ENCODE measurements around the gene PLCH2.

Gene PLCH2

DNA sequence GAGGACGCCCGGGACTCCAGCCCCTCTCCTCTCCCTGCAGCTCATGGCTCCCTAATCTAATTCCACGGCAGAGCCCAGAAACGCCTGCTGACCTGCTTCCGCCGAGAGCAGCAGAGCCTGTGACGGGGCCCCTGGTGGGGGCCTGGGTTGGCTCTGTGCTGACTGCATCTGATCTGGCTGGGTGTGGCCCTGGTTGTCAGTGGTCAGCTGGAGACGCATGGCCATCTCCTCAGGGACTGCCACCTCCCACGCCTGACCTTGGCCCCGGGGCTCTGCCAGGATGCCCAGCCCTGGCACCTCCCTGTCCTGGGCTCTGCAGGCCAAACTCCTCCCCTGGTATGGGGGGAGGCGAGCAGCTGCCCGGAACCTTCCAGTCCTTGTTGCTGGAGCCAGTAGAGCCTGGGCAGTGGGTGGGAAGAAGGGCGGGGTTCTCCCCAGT, 1.1 kb upstream of the PLCH2 start:
- no peaks in the 10 kb centered on the region for H3K79me2 ChIP-seq (ENCODE audit: insufficient read depth, low read length)
- no peak overlapping the region for H3K4me3 ChIP-seq (ENCODE audit: insufficient read depth, low read length, poor library complexity, severe bottlenecking)
- H3K27me3 ChIP-seq (ENCODE audit: low read length): no peaks in the 10 kb centered on the region
- H3K9ac ChIP-seq (ENCODE audit: low read length): no peak overlapping the region
- no peak overlapping the region for H3K27ac ChIP-seq (ENCODE audit: low read depth, low read length)
- no peak overlapping the region for H2AFZ ChIP-seq (ENCODE audit: low read depth, low read length, severe bottlenecking)
- no peaks in the 10 kb centered on the region for H4K20me1 ChIP-seq (ENCODE audit: low read depth, low read length)
- TF ChIP-seq EZH2phosphoT487 (conservative IDR thresholded peaks at IDR 0.05; ENCODE audit: low read length): no peak
- TF ChIP-seq, protein P1, sequence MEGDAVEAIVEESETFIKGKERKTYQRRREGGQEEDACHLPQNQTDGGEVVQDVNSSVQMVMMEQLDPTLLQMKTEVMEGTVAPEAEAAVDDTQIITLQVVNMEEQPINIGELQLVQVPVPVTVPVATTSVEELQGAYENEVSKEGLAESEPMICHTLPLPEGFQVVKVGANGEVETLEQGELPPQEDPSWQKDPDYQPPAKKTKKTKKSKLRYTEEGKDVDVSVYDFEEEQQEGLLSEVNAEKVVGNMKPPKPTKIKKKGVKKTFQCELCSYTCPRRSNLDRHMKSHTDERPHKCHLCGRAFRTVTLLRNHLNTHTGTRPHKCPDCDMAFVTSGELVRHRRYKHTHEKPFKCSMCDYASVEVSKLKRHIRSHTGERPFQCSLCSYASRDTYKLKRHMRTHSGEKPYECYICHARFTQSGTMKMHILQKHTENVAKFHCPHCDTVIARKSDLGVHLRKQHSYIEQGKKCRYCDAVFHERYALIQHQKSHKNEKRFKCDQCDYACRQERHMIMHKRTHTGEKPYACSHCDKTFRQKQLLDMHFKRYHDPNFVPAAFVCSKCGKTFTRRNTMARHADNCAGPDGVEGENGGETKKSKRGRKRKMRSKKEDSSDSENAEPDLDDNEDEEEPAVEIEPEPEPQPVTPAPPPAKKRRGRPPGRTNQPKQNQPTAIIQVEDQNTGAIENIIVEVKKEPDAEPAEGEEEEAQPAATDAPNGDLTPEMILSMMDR (IDR thresholded peaks at IDR 0.05; ENCODE audit: insufficient read depth, low read length, poor library complexity, severe bottlenecking): no peak
- no peaks in the 10 kb centered on the region for H3K9me3 ChIP-seq (ENCODE audit: insufficient read depth, low read length)
- H3K9me2 ChIP-seq (replicated peaks; ENCODE audit: insufficient read depth, low read length): no peaks in the 10 kb centered on the region
- no peaks in the 10 kb centered on the region for H3K36me3 ChIP-seq (ENCODE audit: low read length)
- H3K4me2 ChIP-seq (ENCODE audit: low read depth, low read length, poor library complexity, severe bottlenecking): no peak overlapping the region
- no peaks in the 10 kb centered on the region for H3F3A ChIP-seq (ENCODE audit: insufficient read depth)

DNA sequence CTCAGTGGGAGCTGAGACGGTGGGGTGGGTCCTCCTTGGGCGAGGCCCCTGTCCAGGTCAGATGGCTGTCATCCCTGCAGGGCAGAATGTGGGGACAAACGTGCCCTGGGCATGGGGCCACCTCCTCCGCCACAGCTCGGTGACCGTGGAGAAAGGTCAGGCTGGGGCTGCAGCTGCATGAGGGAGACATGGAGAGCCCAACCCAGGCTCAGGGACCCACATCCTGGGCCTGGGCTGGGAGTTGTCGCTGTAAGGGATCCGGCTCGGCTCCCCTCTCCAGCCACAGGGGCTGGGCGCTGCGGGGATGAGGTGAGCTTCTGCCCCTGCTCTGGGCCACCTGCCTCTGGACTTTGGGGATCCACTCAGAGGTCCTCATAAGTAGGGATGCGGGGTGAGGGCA, 518 bp upstream of the PLCH2 start:
- H3K9ac ChIP-seq (ENCODE audit: low read length): no peak overlapping the region
- no peaks in the 10 kb centered on the region for H3K9me3 ChIP-seq (ENCODE audit: insufficient read depth, low read length)
- H3K27ac ChIP-seq (ENCODE audit: low read depth, low read length): no peak overlapping the region
- no peaks in the 10 kb centered on the region for H3F3A ChIP-seq (ENCODE audit: insufficient read depth)
- H3K79me2 ChIP-seq (ENCODE audit: insufficient read depth, low read length): no peaks in the 10 kb centered on the region
- no peaks in the 10 kb centered on the region for H3K9me2 ChIP-seq (replicated peaks; ENCODE audit: insufficient read depth, low read length)
- no peaks in the 10 kb centered on the region for H4K20me1 ChIP-seq (ENCODE audit: low read depth, low read length)
- no peak for TF ChIP-seq EZH2phosphoT487 (conservative IDR thresholded peaks at IDR 0.05; ENCODE audit: low read length)
- TF ChIP-seq, protein P1 (IDR thresholded peaks at IDR 0.05; ENCODE audit: insufficient read depth, low read length, poor library complexity, severe bottlenecking): no peak
- no peak overlapping the region for H2AFZ ChIP-seq (ENCODE audit: low read depth, low read length, severe bottlenecking)
- H3K27me3 ChIP-seq (ENCODE audit: low read length): no peaks in the 10 kb centered on the region
- no peaks in the 10 kb centered on the region for H3K36me3 ChIP-seq (ENCODE audit: low read length)
- H3K4me3 ChIP-seq (ENCODE audit: insufficient read depth, low read length, poor library complexity, severe bottlenecking): no peak overlapping the region
- H3K4me2 ChIP-seq (ENCODE audit: low read depth, low read length, poor library complexity, severe bottlenecking): no peak overlapping the region

- no peak overlapping the region for H3K4me3 ChIP-seq (ENCODE audit: insufficient read depth, low read length, poor library complexity, severe bottlenecking)
- no peak overlapping the region for H3K9ac ChIP-seq (ENCODE audit: low read length)
- no peak overlapping the region for H3K4me2 ChIP-seq (ENCODE audit: low read depth, low read length, poor library complexity, severe bottlenecking)
- no peaks in the 10 kb centered on the region for H4K20me1 ChIP-seq (ENCODE audit: low read depth, low read length)
- H3F3A ChIP-seq (ENCODE audit: insufficient read depth): no peaks in the 10 kb centered on the region
- H2AFZ ChIP-seq (ENCODE audit: low read depth, low read length, severe bottlenecking): no peak overlapping the region
- H3K27me3 ChIP-seq (ENCODE audit: low read length): no peaks in the 10 kb centered on the region
- H3K79me2 ChIP-seq (ENCODE audit: insufficient read depth, low read length): no peaks in the 10 kb centered on the region
- no peak overlapping the region for H3K27ac ChIP-seq (ENCODE audit: low read depth, low read length)
- no peaks in the 10 kb centered on the region for H3K9me3 ChIP-seq (ENCODE audit: insufficient read depth, low read length)
- TF ChIP-seq EZH2phosphoT487 (conservative IDR thresholded peaks at IDR 0.05; ENCODE audit: low read length): no peak
- TF ChIP-seq, protein P1 (IDR thresholded peaks at IDR 0.05; ENCODE audit: insufficient read depth, low read length, poor library complexity, severe bottlenecking): no peak
- no peaks in the 10 kb centered on the region for H3K36me3 ChIP-seq (ENCODE audit: low read length)
- H3K9me2 ChIP-seq (replicated peaks; ENCODE audit: insufficient read depth, low read length): no peaks in the 10 kb centered on the region
Observed at GRCh38 chr1:2477309-2477708, 1.2 kb downstream of the PLCH2 start.
